HepG2 (cell line): ENCODE data around the gene COASY.

ENCODE experiments used
- CTCF ChIP-seq: sonication (generic); formaldehyde crosslinking; IDR thresholded peaks from 2 replicates; pipeline ENCODE4 v1.5.0; 2020; ENCODE audit warnings: mild to moderate bottlenecking, missing genetic modification reagents, moderate library complexity
- ELF4 ChIP-seq: sonication (generic); formaldehyde crosslinking; IDR thresholded peaks from 2 replicates; pipeline ENCODE4 v1.5.0; 2020; ENCODE audit warnings: missing genetic modification reagents, mild to moderate bottlenecking, moderate library complexity, borderline replicate concordance
- EZH2 ChIP-seq: conservative IDR thresholded peaks from 2 replicates; pipeline ENCODE4 v1.6.1; 2012; ENCODE audit warnings: mild to moderate bottlenecking, low read depth, low read length, moderate library complexity
- ZNF589 ChIP-seq: sonication (generic); formaldehyde crosslinking; conservative IDR thresholded peaks from 2 replicates; pipeline ENCODE4 v1.8.0; 2022; ENCODE audit warnings: mild to moderate bottlenecking, moderate library complexity, missing genetic modification reagents

DNA sequence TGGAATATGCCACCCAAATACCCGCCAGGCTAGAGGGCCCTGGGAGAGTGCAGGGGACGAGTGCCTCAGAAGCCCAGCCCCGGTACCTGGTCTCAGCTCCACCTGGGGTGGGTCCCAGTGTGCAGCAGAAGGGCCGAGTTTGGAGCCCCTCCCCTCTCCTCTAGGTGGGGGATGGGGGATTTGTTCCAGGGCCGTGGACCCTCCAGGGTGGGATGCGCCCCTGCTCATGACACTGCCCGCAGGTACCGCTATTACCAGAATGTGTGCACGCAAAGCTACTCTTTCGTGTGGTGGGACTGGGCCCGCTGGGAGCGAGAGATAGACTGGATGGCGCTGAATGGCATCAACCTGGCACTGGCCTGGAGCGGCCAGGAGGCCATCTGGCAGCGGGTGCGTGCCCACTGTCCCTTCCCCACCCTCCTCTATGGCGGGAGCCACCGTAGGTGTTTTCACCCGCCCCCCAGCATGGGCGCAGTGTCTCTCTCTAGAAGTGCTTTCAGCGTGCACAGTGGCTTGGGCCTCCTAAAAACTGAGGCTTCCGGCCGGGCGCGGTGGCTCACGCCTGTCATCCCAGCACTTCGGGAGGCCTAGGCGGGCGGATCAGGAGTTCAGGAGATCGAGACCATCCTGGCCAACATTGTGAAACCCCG lies 24.7 kb upstream of the COASY start:
- no peak for TF ChIP-seq EZH2
- no peak for TF ChIP-seq ELF4 (CRISPR knock-in tag)
- no peak for TF ChIP-seq ZNF589 (CRISPR knock-in tag)
- TF ChIP-seq CTCF (CRISPR knock-in tag), result no peak
